GM21360 (cell line): ENCODE data around the gene VIPR2.
"Not testable (repeated sequence)": the region's sequence is repeated elsewhere in the genome, so short reads cannot be mapped to it uniquely, and the experiment has no call there.

Source experiments
- ATAC-seq: cut with Tn5 transposase; IDR thresholded peaks from one replicate; pipeline ENCODE4 v1.9.1; 2021; ENCODE audit warnings: mild to moderate bottlenecking, moderate library complexity; ENCODE audit not compliant: unreplicated experiment

VIPR2 gene

GRCh38 chr7:159144758-159145489 lies at the start of gene VIPR2:
TSS of gene VIPR2 (minus strand) at chr7:159144867. CDS start at chr7:159144771, 96 bp downstream.
- no peak for ATAC-seq

GRCh38 chr7:159193543-159194090 lies 49.0 kb upstream of the VIPR2 start:
- ATAC-seq = no peak

- ATAC-seq = no peak
Observed at GRCh38 chr7:159192725-159193453, 48.2 kb upstream of the VIPR2 start.

GRCh38 chr7:159192013-159192412 lies 47.3 kb upstream of the VIPR2 start:
- no peak for ATAC-seq

- ATAC-seq = no peak
Observed at GRCh38 chr7:159191236-159191635, 46.6 kb upstream of the VIPR2 start.

GRCh38 chr7:159188011-159188410 lies 43.3 kb upstream of the VIPR2 start:
- ATAC-seq = no peak

- ATAC-seq = no peak
Observed at GRCh38 chr7:159179241-159179640, 34.6 kb upstream of the VIPR2 start.

- ATAC-seq = no peak
Observed at GRCh38 chr7:159177284-159177953, 32.8 kb upstream of the VIPR2 start.

GRCh38 chr7:159175792-159176191 lies 31.1 kb upstream of the VIPR2 start:
- no peak for ATAC-seq

GRCh38 chr7:159175100-159175499 lies 30.4 kb upstream of the VIPR2 start:
- ATAC-seq = not testable (repeated sequence)

GRCh38 chr7:159172400-159172799 lies 27.7 kb upstream of the VIPR2 start:
- no peak for ATAC-seq

- no peak for ATAC-seq
Observed at GRCh38 chr7:159169391-159169790, 24.7 kb upstream of the VIPR2 start.

GRCh38 chr7:159167139-159167538 lies 22.5 kb upstream of the VIPR2 start:
- ATAC-seq = no peak

- ATAC-seq = no peak
Observed at GRCh38 chr7:159166530-159166929, 21.9 kb upstream of the VIPR2 start.

GRCh38 chr7:159165352-159165751 lies 20.7 kb upstream of the VIPR2 start:
- ATAC-seq = no peak

GRCh38 chr7:159163703-159164301 lies 19.1 kb upstream of the VIPR2 start:
- ATAC-seq = not testable (repeated sequence)

GRCh38 chr7:159162050-159162626 lies 17.5 kb upstream of the VIPR2 start:
- not testable (repeated sequence) for ATAC-seq

GRCh38 chr7:159160450-159160849 lies 15.8 kb upstream of the VIPR2 start:
- ATAC-seq = no peak

- ATAC-seq = no peak
Observed at GRCh38 chr7:159159731-159160130, 15.1 kb upstream of the VIPR2 start.

- no peak for ATAC-seq
Observed at GRCh38 chr7:159158888-159159405, 14.3 kb upstream of the VIPR2 start.
